Stimulated activated CD4-positive, alpha-beta T cell treated with anti-CD3 and anti-CD28 coated beads, Interleukin-2, amount 100 ng/mL, for 48 hours (primary cell): ENCODE measurements around the gene HADH.
"Not testable (repeated sequence)": the region's sequence is repeated elsewhere in the genome, so short reads cannot be mapped to it uniquely, and the experiment has no call there.

Experiments
- DNase-seq, 2 donors: peaks; one replicate each; pipeline ENCODE4 v3.0.0-alpha.2; 2020

Gene HADH

GRCh38 chr4:107996949-107997788 lies 7.5 kb downstream of the HADH start:
- DNase-seq = no peak

GRCh38 chr4:107997794-107998193 lies 8.1 kb downstream of the HADH start:
- DNase-seq = no peak

GRCh38 chr4:107999932-108000539 lies 10.3 kb downstream of the HADH start:
- no peak for DNase-seq

- DNase-seq = no peak
Observed at GRCh38 chr4:108001540-108002135, 11.9 kb downstream of the HADH start.

GRCh38 chr4:108003982-108004515 lies 14.4 kb downstream of the HADH start:
- no peak for DNase-seq

- no peak for DNase-seq
Observed at GRCh38 chr4:108004646-108005045, 15.0 kb downstream of the HADH start.

GRCh38 chr4:108005807-108006206 lies 16.1 kb downstream of the HADH start:
- no peak for DNase-seq

GRCh38 chr4:108006361-108006760 lies 16.7 kb downstream of the HADH start:
- no peak for DNase-seq

GRCh38 chr4:108007984-108008383 lies 18.3 kb downstream of the HADH start:
- DNase-seq = no peak

GRCh38 chr4:108008721-108009120 lies 19.0 kb downstream of the HADH start:
- DNase-seq = no peak

GRCh38 chr4:108010167-108010566 lies 20.5 kb downstream of the HADH start:
- no peak for DNase-seq

GRCh38 chr4:108012382-108012781 lies 22.7 kb downstream of the HADH start:
- DNase-seq = not testable (repeated sequence)

GRCh38 chr4:108013327-108013726 lies 23.6 kb downstream of the HADH start:
- DNase-seq = no peak

GRCh38 chr4:108013955-108014354 lies 24.3 kb downstream of the HADH start:
- no peak for DNase-seq

- DNase-seq = peak; percentile 84 to 91
Observed at GRCh38 chr4:108018040-108018883, 28.6 kb downstream of the HADH start.

GRCh38 chr4:108018884-108019187 lies 29.1 kb downstream of the HADH start:
- no peak for DNase-seq

- DNase-seq = no peak
Observed at GRCh38 chr4:108024085-108024877, 34.6 kb downstream of the HADH start.

- no peak for DNase-seq
Observed at GRCh38 chr4:108024878-108025165, 35.1 kb downstream of the HADH start.

- no peak for DNase-seq
Observed at GRCh38 chr4:108029016-108029720, 39.5 kb downstream of the HADH start.

- DNase-seq = no peak
Observed at GRCh38 chr4:108029731-108030130, 40.0 kb downstream of the HADH start.

GRCh38 chr4:108030332-108030731 lies 40.6 kb downstream of the HADH start:
- peak; percentile 44 to 53 for DNase-seq
